ENCODE measurements around the gene MYH15. TPM values are rescaled to one million over a fixed set of nuclear protein-coding genes. Genes with fewer than 3 reads are reported as not detected.

Gene MYH15
- total RNA-seq, 1 experiment from 2014 or later, result 1.2 TPM

GRCh38 chr3:108377384-108377783 lies 133.0 kb downstream of the MYH15 start:
- Histone ChIP-seq H3K27me3 (ENCODE audit: control insufficient read depth, insufficient read depth, low read length) (no peaks in the 10 kb centered on the region), H3K9me3 (ENCODE audit: control insufficient read depth, insufficient read depth, low read depth, low read length) (no peaks in the 10 kb centered on the region), H3K36me3 (ENCODE audit: control insufficient read depth, insufficient read depth, low read length) (no peaks in the 10 kb centered on the region), H3K4me3 (ENCODE audit: low read depth in 2 of 2, low read length in 2 of 2) (no peak overlapping the region), H3K4me1 (ENCODE audit: control insufficient read depth, insufficient read depth, low read length) (no peaks in the 10 kb centered on the region), H3K27ac (ENCODE audit: low read length) (no peak overlapping the region)
- POLR2A ChIA-PET, result no interaction called here
- CTCF ChIA-PET, result no interaction called here
- no TSS peak for BruUV-seq (replicated peaks)
- intact Hi-C loops (cut with micrococcal nuclease; ENCODE audit: unreplicated experiment) (no loop called here), in situ Hi-C loops (cut with HindIII; ENCODE audit: low pct_unique_long_range_greater_than_20kb, low sequenced_read_pairs) (no loop called here)
- no peak for DNase-seq (ENCODE audit: low read depth, low spot score)
- no peak for ATAC-seq
- TF ChIP-seq SIN3A (IDR thresholded peaks at IDR 0.05; ENCODE audit: borderline replicate concordance, insufficient read depth, low read depth, low read length) (no peak), CTCF (IDR thresholded peaks at IDR 0.05) (no peak), POLR2AphosphoS5 (IDR thresholded peaks at IDR 0.05; ENCODE audit: low read depth, low read length) (no peak), TCF7L2 (IDR thresholded peaks at IDR 0.05; ENCODE audit: low read depth, low read length) (no peak)
- TF ChIP-seq, protein P1, sequence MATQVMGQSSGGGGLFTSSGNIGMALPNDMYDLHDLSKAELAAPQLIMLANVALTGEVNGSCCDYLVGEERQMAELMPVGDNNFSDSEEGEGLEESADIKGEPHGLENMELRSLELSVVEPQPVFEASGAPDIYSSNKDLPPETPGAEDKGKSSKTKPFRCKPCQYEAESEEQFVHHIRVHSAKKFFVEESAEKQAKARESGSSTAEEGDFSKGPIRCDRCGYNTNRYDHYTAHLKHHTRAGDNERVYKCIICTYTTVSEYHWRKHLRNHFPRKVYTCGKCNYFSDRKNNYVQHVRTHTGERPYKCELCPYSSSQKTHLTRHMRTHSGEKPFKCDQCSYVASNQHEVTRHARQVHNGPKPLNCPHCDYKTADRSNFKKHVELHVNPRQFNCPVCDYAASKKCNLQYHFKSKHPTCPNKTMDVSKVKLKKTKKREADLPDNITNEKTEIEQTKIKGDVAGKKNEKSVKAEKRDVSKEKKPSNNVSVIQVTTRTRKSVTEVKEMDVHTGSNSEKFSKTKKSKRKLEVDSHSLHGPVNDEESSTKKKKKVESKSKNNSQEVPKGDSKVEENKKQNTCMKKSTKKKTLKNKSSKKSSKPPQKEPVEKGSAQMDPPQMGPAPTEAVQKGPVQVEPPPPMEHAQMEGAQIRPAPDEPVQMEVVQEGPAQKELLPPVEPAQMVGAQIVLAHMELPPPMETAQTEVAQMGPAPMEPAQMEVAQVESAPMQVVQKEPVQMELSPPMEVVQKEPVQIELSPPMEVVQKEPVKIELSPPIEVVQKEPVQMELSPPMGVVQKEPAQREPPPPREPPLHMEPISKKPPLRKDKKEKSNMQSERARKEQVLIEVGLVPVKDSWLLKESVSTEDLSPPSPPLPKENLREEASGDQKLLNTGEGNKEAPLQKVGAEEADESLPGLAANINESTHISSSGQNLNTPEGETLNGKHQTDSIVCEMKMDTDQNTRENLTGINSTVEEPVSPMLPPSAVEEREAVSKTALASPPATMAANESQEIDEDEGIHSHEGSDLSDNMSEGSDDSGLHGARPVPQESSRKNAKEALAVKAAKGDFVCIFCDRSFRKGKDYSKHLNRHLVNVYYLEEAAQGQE (IDR thresholded peaks at IDR 0.05; ENCODE audit: insufficient read depth in 1 of 2, low read depth in 2 of 2, low read length in 1 of 2), result no peak

GRCh38 chr3:108376026-108376425 lies 134.4 kb downstream of the MYH15 start:
- Histone ChIP-seq H3K9me3 (ENCODE audit: control insufficient read depth, insufficient read depth, low read depth, low read length) (no peaks in the 10 kb centered on the region), H3K27ac (ENCODE audit: low read length) (no peak overlapping the region), H3K4me1 (ENCODE audit: control insufficient read depth, insufficient read depth, low read length) (no peaks in the 10 kb centered on the region), H3K4me3 (ENCODE audit: low read depth in 2 of 2, low read length in 2 of 2) (no peak overlapping the region), H3K36me3 (ENCODE audit: control insufficient read depth, insufficient read depth, low read length) (no peaks in the 10 kb centered on the region), H3K27me3 (ENCODE audit: control insufficient read depth, insufficient read depth, low read length) (no peaks in the 10 kb centered on the region)
- no peak for TF ChIP-seq TCF7L2 (IDR thresholded peaks at IDR 0.05; ENCODE audit: low read depth, low read length)
- TF ChIP-seq CTCF (IDR thresholded peaks at IDR 0.05), result no peak
- TF ChIP-seq, protein P1 (IDR thresholded peaks at IDR 0.05; ENCODE audit: insufficient read depth in 1 of 2, low read depth in 2 of 2, low read length in 1 of 2), result no peak
- TF ChIP-seq POLR2AphosphoS5 (IDR thresholded peaks at IDR 0.05; ENCODE audit: low read depth, low read length), result no peak
- no peak for TF ChIP-seq SIN3A (IDR thresholded peaks at IDR 0.05; ENCODE audit: borderline replicate concordance, insufficient read depth, low read depth, low read length)
- DNase-seq (ENCODE audit: low read depth, low spot score) (no peak), ATAC-seq (no peak)
- CTCF ChIA-PET, result no interaction called here
- BruUV-seq (replicated peaks), result no TSS peak
- in situ Hi-C loops (cut with HindIII; ENCODE audit: low pct_unique_long_range_greater_than_20kb, low sequenced_read_pairs) (no loop called here), intact Hi-C loops (cut with micrococcal nuclease; ENCODE audit: unreplicated experiment) (no loop called here)
- POLR2A ChIA-PET, result no interaction called here
